ENCODE measurements around the gene RIMBP2.

The RIMBP2 gene

GRCh38 chr12:130444061-130444460, 272.0 kb downstream of the RIMBP2 start:
- no peak overlapping the region for H3K27ac ChIP-seq
- no peak overlapping the region for H3K4me3 ChIP-seq

- no peak overlapping the region for H3K4me3 ChIP-seq
Measured at GRCh38 chr12:130441771-130442760, 274.0 kb downstream of the RIMBP2 start.

GRCh38 chr12:130440411-130441080, 275.6 kb downstream of the RIMBP2 start:
- H3K27ac ChIP-seq = no peak overlapping the region
- H3K4me3 ChIP-seq = no peak overlapping the region

More at GRCh38 chr12:130441771-130442760, 274.0 kb downstream of the RIMBP2 start:
- H3K27ac ChIP-seq = no peak overlapping the region

- Histone ChIP-seq H3K27ac (no peak overlapping the region), H3K4me3 (no peak overlapping the region)
Measured at GRCh38 chr12:130439250-130439649, 276.8 kb downstream of the RIMBP2 start.

GRCh38 chr12:130438711-130439110, 277.4 kb downstream of the RIMBP2 start:
- no peak overlapping the region for H3K4me3 ChIP-seq

GRCh38 chr12:130438243-130438620, 277.9 kb downstream of the RIMBP2 start:
- Histone ChIP-seq H3K27ac (no peak overlapping the region), H3K4me3 (no peak overlapping the region)

More at GRCh38 chr12:130438711-130439110, 277.4 kb downstream of the RIMBP2 start:
- no peak overlapping the region for H3K27ac ChIP-seq

- no peak overlapping the region for H3K27ac ChIP-seq
- H3K4me3 ChIP-seq = no peak overlapping the region
Measured at GRCh38 chr12:130437555-130438242, 278.4 kb downstream of the RIMBP2 start.

GRCh38 chr12:130436741-130437501, 279.2 kb downstream of the RIMBP2 start:
- Histone ChIP-seq H3K27ac (no peak overlapping the region), H3K4me3 (no peak overlapping the region)

- H3K4me3 ChIP-seq = no peak overlapping the region
- H3K27ac ChIP-seq = no peak overlapping the region
Measured at GRCh38 chr12:130435826-130436225, 280.3 kb downstream of the RIMBP2 start.

GRCh38 chr12:130435331-130435730, 280.8 kb downstream of the RIMBP2 start:
- Histone ChIP-seq H3K4me3 (no peak overlapping the region), H3K27ac (no peak overlapping the region)

- H3K27ac ChIP-seq = no peak overlapping the region
Measured at GRCh38 chr12:130434560-130434959, 281.5 kb downstream of the RIMBP2 start.

GRCh38 chr12:130433834-130434233, 282.3 kb downstream of the RIMBP2 start:
- no peak overlapping the region for H3K27ac ChIP-seq
- H3K4me3 ChIP-seq = no peak overlapping the region

More at GRCh38 chr12:130434560-130434959, 281.5 kb downstream of the RIMBP2 start:
- no peak overlapping the region for H3K4me3 ChIP-seq

- no peak overlapping the region for H3K27ac ChIP-seq
- no peak overlapping the region for H3K4me3 ChIP-seq
Measured at GRCh38 chr12:130433411-130433810, 282.7 kb downstream of the RIMBP2 start.

GRCh38 chr12:130431176-130431575, 284.9 kb downstream of the RIMBP2 start:
- Histone ChIP-seq H3K4me3 (no peak overlapping the region), H3K27ac (no peak overlapping the region)

- H3K27ac ChIP-seq = no peak overlapping the region
- H3K4me3 ChIP-seq = no peak overlapping the region
Measured at GRCh38 chr12:130429656-130430505, 286.2 kb downstream of the RIMBP2 start.

- Histone ChIP-seq H3K4me3 (no peak overlapping the region), H3K27ac (no peak overlapping the region)
Measured at GRCh38 chr12:130428116-130428515, 288.0 kb downstream of the RIMBP2 start.

GRCh38 chr12:130427381-130427887, 288.7 kb downstream of the RIMBP2 start:
- Histone ChIP-seq H3K4me3 (no peak overlapping the region), H3K27ac (no peak overlapping the region)

- Histone ChIP-seq H3K4me3 (no peak overlapping the region), H3K27ac (no peak overlapping the region)
Measured at GRCh38 chr12:130425698-130426245, 290.3 kb downstream of the RIMBP2 start.

Data from skin epidermis (tissue), 12 donors.